SU-DHL-6 (cell line): Measurements from ENCODE around the gene JSRP1.

ENCODE experiments used
- H2AFZ ChIP-seq: fragments of 200-600 bp; sonication (generic); 2 replicates; pipeline ENCODE4 v1.6.1; 2014; ENCODE audit warnings: low read depth, mild to moderate bottlenecking, moderate library complexity, mixed read lengths, antibody characterized with exemption, low read length; ENCODE audit not compliant: severe bottlenecking
- H3F3A ChIP-seq: fragments of 200-600 bp; shearing (Covaris generic); 2 replicates; pipeline ENCODE4 v1.6.0; 2016; ENCODE audit warnings: antibody characterized with exemption, mild to moderate bottlenecking; ENCODE audit not compliant: insufficient read depth
- H3K27ac ChIP-seq: fragments of 200-600 bp; sonication (generic); 2 replicates; pipeline ENCODE4 v1.5.1; 2016; ENCODE audit warnings: low read depth, mild to moderate bottlenecking, low read length, moderate library complexity, mixed read lengths
- H3K27me3 ChIP-seq: fragments of 200-600 bp; sonication (generic), shearing (Covaris generic); 2 replicates; pipeline ENCODE4 v1.6.0; 2014; ENCODE audit warnings: mild to moderate bottlenecking, low read length
- H3K36me3 ChIP-seq: fragments of 200-600 bp; sonication (generic); 2 replicates; pipeline ENCODE4 v1.6.1; 2014; ENCODE audit warnings: mild to moderate bottlenecking, low read length, mixed read lengths
- H3K4me2 ChIP-seq: fragments of 300-600, 200-600 bp; shearing (Covaris generic), sonication (generic); 2 replicates; pipeline ENCODE4 v1.6.0; 2014; ENCODE audit warnings: low read length, low read depth, mild to moderate bottlenecking; ENCODE audit not compliant: poor library complexity, severe bottlenecking
- H3K4me3 ChIP-seq: fragments of 200-600 bp; sonication (generic); 2 replicates; pipeline ENCODE4 v1.5.1; 2014; ENCODE audit warnings: antibody characterized with exemption, low read length, mild to moderate bottlenecking, mixed read lengths; ENCODE audit not compliant: insufficient read depth, poor library complexity, severe bottlenecking
- H3K79me2 ChIP-seq: fragments of 200-600 bp; sonication (generic); 2 replicates; pipeline ENCODE4 v1.6.1; 2014; ENCODE audit warnings: mild to moderate bottlenecking, low read length, moderate library complexity; ENCODE audit not compliant: insufficient read depth
- H3K9ac ChIP-seq: fragments of 200-600 bp; sonication (generic); 2 replicates; pipeline ENCODE4 v1.7.0; 2014; ENCODE audit warnings: mild to moderate bottlenecking, low read length
- H3K9me2 ChIP-seq: fragments of 200-600 bp; sonication (generic); replicated peaks from 2 replicates; pipeline ENCODE4 v1.6.1; 2014; ENCODE audit warnings: low read length; ENCODE audit not compliant: insufficient read depth
- H3K9me3 ChIP-seq: fragments of 200-600 bp; sonication (generic); 2 replicates; pipeline ENCODE4 v1.6.1; 2014; ENCODE audit warnings: low read length, mixed read lengths; ENCODE audit not compliant: insufficient read depth
- H4K20me1 ChIP-seq: fragments of 200-600 bp; sonication (generic); 2 replicates; pipeline ENCODE4 v1.6.1; 2014; ENCODE audit warnings: low read depth, mild to moderate bottlenecking, antibody characterized with exemption, low read length, moderate library complexity, mixed read lengths
- EZH2phosphoT487 ChIP-seq: fragments of 200-600 bp; sonication (generic), shearing (Covaris generic); conservative IDR thresholded peaks from 2 replicates; pipeline ENCODE4 v1.6.1; 2018; ENCODE audit warnings: mild to moderate bottlenecking, antibody characterized with exemption, low read length, moderate library complexity, mixed read lengths
- TF ChIP-seq, protein P1 (sequence below): fragments of 200-600 bp; sonication (generic); IDR thresholded peaks from one replicate; pipeline ENCODE4 v1.5.1; 2017; ENCODE audit warnings: antibody characterized with exemption, mild to moderate bottlenecking, low read length, moderate library complexity; ENCODE audit not compliant: insufficient read depth, poor library complexity, severe bottlenecking

JSRP1 gene

DNA sequence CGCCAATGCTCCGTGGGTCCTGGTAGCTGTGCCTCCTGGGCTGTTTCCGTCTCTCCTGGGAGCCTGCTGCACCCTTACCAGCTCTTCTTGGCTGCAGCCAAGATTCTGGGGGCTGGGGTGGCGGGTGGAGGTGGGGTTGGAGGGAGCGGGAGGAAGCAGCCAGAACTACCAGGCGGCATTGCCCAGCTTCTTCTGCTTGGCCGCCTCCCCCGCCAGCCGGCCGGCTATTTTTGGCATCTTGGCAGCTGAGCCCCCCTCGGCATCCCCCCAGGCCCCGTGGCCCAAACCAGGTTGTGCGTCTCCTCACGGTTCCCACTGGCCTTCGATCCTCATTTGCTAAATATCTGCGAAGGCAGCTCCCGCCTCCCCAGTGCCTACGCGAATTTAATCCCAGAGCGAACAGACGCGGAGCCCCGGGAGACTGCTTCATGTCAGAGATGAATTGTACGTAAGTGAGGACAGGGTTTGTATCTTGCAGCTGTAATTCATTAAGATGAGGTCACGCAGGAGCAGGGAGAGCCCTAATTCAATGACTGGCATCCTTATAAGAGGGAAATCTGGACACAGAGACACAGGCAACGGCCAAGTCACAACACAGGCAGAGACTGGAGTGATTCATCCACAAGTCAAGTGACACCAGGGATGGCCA lies 38.6 kb upstream of the JSRP1 start:
- no peaks in the 10 kb centered on the region for H3K9me3 ChIP-seq
- TF ChIP-seq EZH2phosphoT487 = no peak
- TF ChIP-seq, protein P1, sequence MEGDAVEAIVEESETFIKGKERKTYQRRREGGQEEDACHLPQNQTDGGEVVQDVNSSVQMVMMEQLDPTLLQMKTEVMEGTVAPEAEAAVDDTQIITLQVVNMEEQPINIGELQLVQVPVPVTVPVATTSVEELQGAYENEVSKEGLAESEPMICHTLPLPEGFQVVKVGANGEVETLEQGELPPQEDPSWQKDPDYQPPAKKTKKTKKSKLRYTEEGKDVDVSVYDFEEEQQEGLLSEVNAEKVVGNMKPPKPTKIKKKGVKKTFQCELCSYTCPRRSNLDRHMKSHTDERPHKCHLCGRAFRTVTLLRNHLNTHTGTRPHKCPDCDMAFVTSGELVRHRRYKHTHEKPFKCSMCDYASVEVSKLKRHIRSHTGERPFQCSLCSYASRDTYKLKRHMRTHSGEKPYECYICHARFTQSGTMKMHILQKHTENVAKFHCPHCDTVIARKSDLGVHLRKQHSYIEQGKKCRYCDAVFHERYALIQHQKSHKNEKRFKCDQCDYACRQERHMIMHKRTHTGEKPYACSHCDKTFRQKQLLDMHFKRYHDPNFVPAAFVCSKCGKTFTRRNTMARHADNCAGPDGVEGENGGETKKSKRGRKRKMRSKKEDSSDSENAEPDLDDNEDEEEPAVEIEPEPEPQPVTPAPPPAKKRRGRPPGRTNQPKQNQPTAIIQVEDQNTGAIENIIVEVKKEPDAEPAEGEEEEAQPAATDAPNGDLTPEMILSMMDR = no peak
- no peaks in the 10 kb centered on the region for H3F3A ChIP-seq
- H3K27ac ChIP-seq = no peak overlapping the region
- no peaks in the 10 kb centered on the region for H3K9me2 ChIP-seq
- no peaks in the 10 kb centered on the region for H3K27me3 ChIP-seq
- H3K79me2 ChIP-seq = no peaks in the 10 kb centered on the region
- H3K36me3 ChIP-seq = no peaks in the 10 kb centered on the region
- H3K9ac ChIP-seq = no peak overlapping the region
- H2AFZ ChIP-seq = no peak overlapping the region
- no peaks in the 10 kb centered on the region for H4K20me1 ChIP-seq
- no peak overlapping the region for H3K4me3 ChIP-seq
- no peak overlapping the region for H3K4me2 ChIP-seq

DNA sequence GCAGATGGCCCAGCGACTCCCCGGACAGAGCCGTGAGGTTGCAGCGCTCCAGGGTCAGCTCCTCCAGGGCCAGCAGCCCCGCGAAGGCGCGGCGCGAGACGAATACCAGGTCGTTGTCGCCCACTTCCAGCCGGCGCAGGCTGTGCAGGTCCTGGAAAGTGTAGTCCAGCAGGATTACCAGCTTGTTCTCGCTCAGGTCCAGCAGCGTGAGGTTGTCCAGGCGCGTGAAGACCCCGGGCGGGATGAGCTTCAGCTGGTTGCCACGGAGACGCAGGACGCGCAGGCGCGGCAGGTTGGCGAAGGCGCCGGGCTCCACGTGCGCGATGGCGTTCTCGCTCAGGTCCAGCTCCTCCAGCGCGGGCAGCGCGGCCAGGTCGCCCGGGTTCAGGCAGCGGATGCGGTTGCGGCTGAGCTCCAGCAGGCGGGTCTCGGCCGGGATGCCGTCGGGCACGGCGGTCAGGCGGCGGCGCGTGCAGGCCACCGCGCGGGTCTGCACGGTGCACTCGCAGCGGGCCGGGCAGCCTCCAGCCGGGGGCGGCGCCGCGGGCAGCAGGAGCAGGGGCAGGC lies 35.1 kb upstream of the JSRP1 start:
- 0 out of 2 replicates have a peak, but pooled peaks cover 3% of the 10 kb centered on the region for H3F3A ChIP-seq
- H4K20me1 ChIP-seq = no peaks in the 10 kb centered on the region
- H3K4me3 ChIP-seq = no peak overlapping the region
- H3K4me2 ChIP-seq = peak overlapping the region; percentile 68
- H3K9me2 ChIP-seq = no peaks in the 10 kb centered on the region
- no peaks in the 10 kb centered on the region for H3K79me2 ChIP-seq
- no peak overlapping the region for H2AFZ ChIP-seq
- H3K27ac ChIP-seq = no peak overlapping the region
- TF ChIP-seq, protein P1 = no peak
- no peak for TF ChIP-seq EZH2phosphoT487
- no peak overlapping the region for H3K9ac ChIP-seq
- H3K9me3 ChIP-seq = no peaks in the 10 kb centered on the region
- no peaks in the 10 kb centered on the region for H3K36me3 ChIP-seq
- no peaks in the 10 kb centered on the region for H3K27me3 ChIP-seq

DNA sequence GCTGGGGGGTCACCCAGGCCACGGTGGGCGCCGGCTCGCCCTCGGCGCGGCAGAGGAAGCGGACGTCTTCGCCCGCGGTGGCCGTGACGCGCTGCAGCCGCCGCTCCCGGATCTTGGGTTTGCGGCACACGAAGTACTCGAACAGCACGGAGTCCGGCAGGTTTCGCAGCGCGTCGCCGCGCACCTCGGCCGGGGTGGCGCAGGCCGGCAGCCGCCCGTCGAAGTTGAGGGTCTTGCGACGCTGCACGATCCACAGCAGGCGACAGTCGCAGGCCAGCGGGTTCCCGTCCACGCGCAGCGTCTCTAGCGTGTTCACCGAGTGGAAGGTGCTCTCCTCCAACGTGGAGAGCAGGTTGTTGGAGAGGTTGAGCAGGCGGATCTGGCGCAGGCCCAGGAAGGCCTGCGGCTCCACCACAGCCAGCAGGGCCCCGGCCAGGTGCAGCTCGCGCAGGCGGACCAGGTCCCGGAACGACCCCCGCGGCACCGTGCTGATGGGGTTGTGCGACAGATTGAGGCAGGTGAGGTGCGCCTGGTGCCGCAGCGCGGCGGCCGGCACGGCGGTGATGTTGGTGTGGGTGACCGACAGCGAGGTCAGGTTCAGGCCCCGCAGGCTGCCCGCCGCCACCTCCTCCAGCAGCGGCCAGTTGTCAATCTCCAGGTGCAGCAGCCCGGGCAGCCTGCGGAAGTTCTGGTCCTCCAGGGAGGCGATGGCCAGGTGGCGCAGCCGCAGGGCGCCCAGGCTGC lies 34.4 kb upstream of the JSRP1 start:
- Histone ChIP-seq H3K79me2 (no peaks in the 10 kb centered on the region), H3K9me2 (no peaks in the 10 kb centered on the region), H3K27me3 (no peaks in the 10 kb centered on the region), H3K9ac (peak overlapping the region; percentile 51), H3F3A (0 out of 2 replicates have a peak, but pooled peaks cover 3% of the 10 kb centered on the region), H3K36me3 (no peaks in the 10 kb centered on the region), H3K9me3 (no peaks in the 10 kb centered on the region), H3K27ac (peak overlapping the region; percentile 75), H2AFZ (peak overlapping the region; percentile 12), H3K4me3 (peak overlapping the region; percentile 52), H3K4me2 (peak overlapping the region; percentile 68), H4K20me1 (no peaks in the 10 kb centered on the region)
- TF ChIP-seq, protein P1 = no peak
- TF ChIP-seq EZH2phosphoT487 = no peak
